ENCODE measurements around the gene WNT5B. TPM values are rescaled to one million over a fixed set of nuclear protein-coding genes. Genes with fewer than 3 reads are reported as not detected.
A peak's percentile ranks its signal among the peaks of the same experiment; 100 is the strongest.

WNT5B gene
- total RNA-seq (not detected), polyA plus RNA-seq (not detected)

DNA sequence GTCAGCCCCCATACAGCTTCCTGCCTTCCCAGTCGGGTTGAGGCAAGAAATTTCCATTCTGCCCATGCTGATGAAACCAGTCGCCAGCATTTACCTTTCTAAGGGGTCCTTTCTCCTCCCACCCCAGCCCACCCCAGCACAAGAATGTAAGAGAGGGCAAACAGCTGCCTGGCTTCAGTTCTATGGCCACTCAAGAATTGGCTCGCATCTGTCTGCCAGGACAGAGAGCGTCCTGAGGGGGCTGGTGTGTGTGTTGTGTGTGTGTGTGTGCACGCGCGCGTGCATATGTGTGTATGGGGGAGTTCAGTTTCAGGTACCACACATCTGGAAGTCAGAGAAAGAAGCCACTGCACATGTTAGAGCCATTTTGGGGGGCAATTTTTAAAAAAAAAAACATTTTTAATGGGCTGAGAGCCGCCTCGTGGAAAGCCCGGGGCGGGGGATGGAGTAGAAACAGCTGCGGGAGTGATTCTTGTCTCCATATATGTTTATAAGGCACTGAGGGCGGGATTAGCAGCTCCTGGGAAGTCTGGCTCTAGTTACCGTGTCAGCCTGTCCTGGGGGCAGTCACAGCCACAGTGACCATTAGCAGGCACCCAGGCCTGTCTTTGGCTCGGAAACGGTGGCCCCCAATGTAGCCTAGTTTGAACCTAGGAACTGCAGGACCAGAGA is at the start of gene WNT5B:
TSS of gene WNT5B (plus strand) at position 566 of the 672 bp plus-strand sequence. CDS start 2,124 bp downstream, outside the sequence.
- Histone ChIP-seq H3K27me3 (ENCODE audit: insufficient read depth, low read length, poor library complexity, severe bottlenecking) (peaks cover 23% of the 10 kb centered on the region), H3K9me3 (ENCODE audit: low read length) (no peaks in the 10 kb centered on the region)
- H3K27me3 Mint-ChIP-seq, result peaks cover 53 to 70% of the 10 kb centered on the region in 2 donors

DNA sequence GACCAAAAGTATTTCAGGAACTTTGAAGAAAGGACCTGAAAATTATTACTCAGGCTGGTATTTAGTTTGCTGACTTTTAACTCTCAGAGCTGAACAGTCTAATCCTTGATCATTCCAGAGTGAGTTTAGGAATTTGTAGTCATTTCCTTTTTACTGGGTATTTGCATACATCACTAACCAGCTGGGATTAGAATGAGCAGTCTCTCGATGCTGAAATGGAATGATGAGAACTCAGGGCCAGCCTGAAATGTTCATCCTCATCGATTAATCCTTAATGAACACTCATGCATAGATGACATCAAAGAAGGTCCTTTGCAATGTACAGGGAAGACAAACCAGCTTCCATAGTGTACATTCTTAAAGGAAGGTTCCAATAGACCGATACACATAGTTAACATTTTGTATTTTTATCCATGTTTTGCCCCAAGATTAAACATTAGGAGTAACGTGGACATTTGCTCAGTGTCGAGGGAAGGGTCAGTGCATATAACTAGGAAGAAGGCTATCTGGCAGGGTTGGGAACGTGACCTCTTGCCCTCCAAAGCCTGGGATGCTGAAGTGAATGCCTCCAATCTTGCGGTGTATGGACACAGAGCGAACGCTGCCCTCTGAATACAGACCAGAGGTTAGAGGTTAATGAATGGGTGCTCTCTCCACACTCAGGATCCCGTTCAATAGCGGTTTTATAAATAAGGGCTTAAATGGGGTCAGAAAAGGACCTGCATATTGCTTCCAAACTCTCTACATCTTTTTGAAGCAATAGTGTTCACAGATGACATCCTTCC is 49.2 kb upstream of the WNT5B start:
- ChIA-PET CTCF (interaction anchor here (1.6 to 9.6 kb wide), 2 partner anchors 26 to 462 kb away, joined by 5 to 138 read pairs; no protein-coding TSS in a partner anchor), POLR2A (no interaction called here)
- Histone ChIP-seq H3K4me1 (ENCODE audit: insufficient read depth, low read length) (peaks cover 5% of the 10 kb centered on the region), H3K27me3 (ENCODE audit: insufficient read depth, low read length, poor library complexity, severe bottlenecking) (no peaks in the 10 kb centered on the region), H3K9me3 (ENCODE audit: low read length) (no peaks in the 10 kb centered on the region), H3K36me3 (ENCODE audit: insufficient read depth, low read length) (no peaks in the 10 kb centered on the region), H3K4me3 (ENCODE audit: low read length) (no peak overlapping the region), H3K27ac (ENCODE audit: low read depth, low read length) (no peak overlapping the region)
- peaks cover 0 to 11% (median 4%) of the 10 kb centered on the region in 3 donors for H3K36me3 Mint-ChIP-seq
- H3K27ac Mint-ChIP-seq, result no peak overlapping the region
- H3K9me3 Mint-ChIP-seq, result no peaks in the 10 kb centered on the region
- H3K4me3 Mint-ChIP-seq, result no peak overlapping the region
- peaks cover 6 to 7% (median 7%) of the 10 kb centered on the region in 3 donors for H3K4me1 Mint-ChIP-seq
- no peak for DNase-seq
- H3K27me3 Mint-ChIP-seq, result no peaks in the 10 kb centered on the region

More for the DNA sequence above, at the start of gene WNT5B:
- no peaks in the 10 kb centered on the region for H3K4me1 ChIP-seq (ENCODE audit: insufficient read depth, low read length)
- H3K36me3 ChIP-seq (ENCODE audit: insufficient read depth, low read length), result no peaks in the 10 kb centered on the region
- CTCF ChIA-PET, result interaction anchor here (1.1 kb wide), 1 partner anchor 511 kb away, joined by 5 read pairs; no protein-coding TSS in a partner anchor
- DNase-seq, result no peak
- POLR2A ChIA-PET, result interaction anchor here (0.7 kb wide), 1 partner anchor 511 kb away, joined by 4 read pairs; no protein-coding TSS in a partner anchor
- H3K27ac Mint-ChIP-seq, result peak within 1 kb of the TSS in 3 of 8 donors; percentile 5 to 70 (median 56)
- H3K27ac ChIP-seq (ENCODE audit: low read depth, low read length), result no peak within 1 kb of the TSS
- no peaks in the 10 kb centered on the region for H3K9me3 Mint-ChIP-seq
- no peak within 1 kb of the TSS for H3K4me3 ChIP-seq (ENCODE audit: low read length)
- peaks cover 14 to 24% (median 15%) of the 10 kb centered on the region in 3 donors for H3K4me1 Mint-ChIP-seq
- H3K4me3 Mint-ChIP-seq, result peak within 1 kb of the TSS; percentile 38 to 80 (median 73)
- no peaks in the 10 kb centered on the region for H3K36me3 Mint-ChIP-seq

DNA sequence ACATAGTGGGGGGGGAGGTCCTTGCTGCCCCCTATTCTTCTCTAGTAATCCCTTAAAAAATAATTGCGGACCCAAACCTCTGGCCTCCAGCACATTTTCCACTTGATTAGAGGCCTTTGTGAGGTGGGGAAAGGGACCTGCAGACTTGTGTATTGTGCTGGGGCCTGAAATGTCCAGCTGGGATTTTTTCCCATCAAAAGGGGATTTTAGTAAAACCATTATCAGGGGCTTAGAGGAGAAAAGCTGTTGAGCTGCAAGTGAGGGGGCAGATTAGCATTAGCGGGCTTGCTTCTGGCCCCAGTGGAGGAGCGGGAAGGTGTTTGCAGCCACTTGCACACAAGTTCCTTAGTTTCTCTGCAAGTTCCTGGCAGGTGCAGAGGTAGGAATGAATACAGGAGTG is 48.5 kb upstream of the WNT5B start:
- Mint-ChIP-seq H3K4me3 (no peak overlapping the region), H3K36me3 (peaks cover 0 to 12% (median 4%) of the 10 kb centered on the region in 3 donors), H3K9me3 (no peaks in the 10 kb centered on the region), H3K4me1 (peaks cover 6 to 7% (median 7%) of the 10 kb centered on the region in 3 donors), H3K27me3 (no peaks in the 10 kb centered on the region), H3K27ac (peak overlapping the region in 1 of 8 donors; percentile 44)
- no peak overlapping the region for H3K4me3 ChIP-seq (ENCODE audit: low read length)
- peaks cover 5% of the 10 kb centered on the region for H3K4me1 ChIP-seq (ENCODE audit: insufficient read depth, low read length)
- ChIA-PET POLR2A (no interaction called here), CTCF (interaction anchor here (9.6 kb wide), 1 partner anchor 462 kb away, joined by 138 read pairs; no protein-coding TSS in a partner anchor)
- H3K27ac ChIP-seq (ENCODE audit: low read depth, low read length), result no peak overlapping the region
- no peak for DNase-seq
- no peaks in the 10 kb centered on the region for H3K9me3 ChIP-seq (ENCODE audit: low read length)
- no peaks in the 10 kb centered on the region for H3K27me3 ChIP-seq (ENCODE audit: insufficient read depth, low read length, poor library complexity, severe bottlenecking)
- no peaks in the 10 kb centered on the region for H3K36me3 ChIP-seq (ENCODE audit: insufficient read depth, low read length)

DNA sequence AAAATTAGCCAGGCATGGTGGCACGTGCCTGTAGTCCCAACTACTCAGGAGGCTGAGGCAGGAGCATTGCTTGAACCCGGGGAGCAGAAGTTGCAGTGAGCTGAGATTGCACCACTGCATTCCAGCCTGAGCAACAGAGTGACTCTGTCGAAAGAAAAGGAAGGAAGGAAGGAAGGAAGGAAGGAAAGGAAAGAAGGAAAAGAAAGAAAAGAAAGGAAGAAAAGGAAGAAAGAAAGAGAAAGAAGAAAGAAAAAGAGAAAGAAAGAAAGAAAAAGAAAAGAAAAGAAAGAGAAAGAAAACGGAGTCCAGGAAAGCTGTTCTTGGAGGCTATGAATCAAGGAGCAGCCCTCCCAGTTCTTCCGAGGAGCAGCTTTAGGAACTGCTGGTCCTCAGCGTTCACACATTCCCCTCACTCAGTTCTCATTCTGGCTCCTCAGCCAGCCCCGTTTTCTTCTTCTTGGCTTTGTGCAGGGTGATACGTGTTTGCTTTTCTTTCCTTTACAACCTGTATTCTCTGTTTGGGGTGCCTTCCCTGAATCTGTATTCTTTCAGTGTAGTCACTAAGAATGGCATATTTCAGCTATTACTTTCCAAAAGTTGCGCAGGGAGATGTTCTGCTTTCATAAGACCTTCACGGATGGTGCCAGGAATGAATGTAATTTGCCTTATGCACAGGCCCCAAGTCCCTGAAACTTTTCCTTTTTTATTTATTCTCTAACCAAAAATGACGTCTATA is 46.9 kb upstream of the WNT5B start:
- H3K27me3 Mint-ChIP-seq, result no peaks in the 10 kb centered on the region
- Histone ChIP-seq H3K27ac (ENCODE audit: low read depth, low read length) (no peak overlapping the region), H3K4me1 (ENCODE audit: insufficient read depth, low read length) (peaks cover 5% of the 10 kb centered on the region), H3K27me3 (ENCODE audit: insufficient read depth, low read length, poor library complexity, severe bottlenecking) (no peaks in the 10 kb centered on the region), H3K9me3 (ENCODE audit: low read length) (no peaks in the 10 kb centered on the region), H3K36me3 (ENCODE audit: insufficient read depth, low read length) (no peaks in the 10 kb centered on the region), H3K4me3 (ENCODE audit: low read length) (no peak overlapping the region)
- no peak for DNase-seq
- no peaks in the 10 kb centered on the region for H3K9me3 Mint-ChIP-seq
- ChIA-PET POLR2A (no interaction called here), CTCF (interaction anchor here (1.2 to 9.6 kb wide), 6 partner anchors 11 to 1006 kb away, joined by 3 to 138 read pairs (median 15); no protein-coding TSS in a partner anchor)
- peaks cover 0 to 20% (median 4%) of the 10 kb centered on the region in 3 donors for H3K36me3 Mint-ChIP-seq
- peak overlapping the region in 1 of 8 donors; percentile 77 for H3K27ac Mint-ChIP-seq
- peaks cover 6 to 7% (median 7%) of the 10 kb centered on the region in 3 donors for H3K4me1 Mint-ChIP-seq
- H3K4me3 Mint-ChIP-seq, result no peak overlapping the region

DNA sequence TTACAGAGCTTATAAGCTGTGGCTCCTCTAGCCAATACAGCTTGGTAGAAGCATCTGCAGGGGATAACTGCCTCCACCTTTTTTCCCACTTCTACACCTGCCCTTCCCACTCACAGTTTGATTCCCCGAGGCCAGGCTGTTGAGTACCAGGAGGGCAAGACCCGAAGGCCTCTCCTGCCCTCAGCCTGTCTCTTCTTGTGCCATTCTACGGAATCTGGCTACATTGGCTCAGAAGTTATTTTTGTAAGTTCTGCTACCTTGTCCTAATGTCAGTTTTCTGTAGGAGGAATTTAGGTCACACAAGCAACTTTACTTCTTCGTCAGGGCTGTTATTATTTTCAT is 46.4 kb upstream of the WNT5B start:
- ChIA-PET POLR2A (interaction anchor here (0.7 to 1.4 kb wide), 2 partner anchors 10 to 229 kb away, joined by 4 to 10 read pairs; no protein-coding TSS in a partner anchor), CTCF (interaction anchor here (0.7 to 9.6 kb wide), 15 partner anchors 10 to 1006 kb away, joined by 3 to 138 read pairs (median 4); no protein-coding TSS in a partner anchor)
- Mint-ChIP-seq H3K27ac (no peak overlapping the region), H3K4me1 (peaks cover 8 to 13% (median 9%) of the 10 kb centered on the region in 3 donors), H3K4me3 (no peak overlapping the region), H3K27me3 (no peaks in the 10 kb centered on the region), H3K9me3 (no peaks in the 10 kb centered on the region), H3K36me3 (peaks cover 0 to 25% (median 5%) of the 10 kb centered on the region in 3 donors)
- no peaks in the 10 kb centered on the region for H3K36me3 ChIP-seq (ENCODE audit: insufficient read depth, low read length)
- H3K4me1 ChIP-seq (ENCODE audit: insufficient read depth, low read length), result peaks cover 11% of the 10 kb centered on the region
- H3K9me3 ChIP-seq (ENCODE audit: low read length), result no peaks in the 10 kb centered on the region
- no peak overlapping the region for H3K4me3 ChIP-seq (ENCODE audit: low read length)
- no peak for DNase-seq
- no peak overlapping the region for H3K27ac ChIP-seq (ENCODE audit: low read depth, low read length)
- H3K27me3 ChIP-seq (ENCODE audit: insufficient read depth, low read length, poor library complexity, severe bottlenecking), result no peaks in the 10 kb centered on the region

DNA sequence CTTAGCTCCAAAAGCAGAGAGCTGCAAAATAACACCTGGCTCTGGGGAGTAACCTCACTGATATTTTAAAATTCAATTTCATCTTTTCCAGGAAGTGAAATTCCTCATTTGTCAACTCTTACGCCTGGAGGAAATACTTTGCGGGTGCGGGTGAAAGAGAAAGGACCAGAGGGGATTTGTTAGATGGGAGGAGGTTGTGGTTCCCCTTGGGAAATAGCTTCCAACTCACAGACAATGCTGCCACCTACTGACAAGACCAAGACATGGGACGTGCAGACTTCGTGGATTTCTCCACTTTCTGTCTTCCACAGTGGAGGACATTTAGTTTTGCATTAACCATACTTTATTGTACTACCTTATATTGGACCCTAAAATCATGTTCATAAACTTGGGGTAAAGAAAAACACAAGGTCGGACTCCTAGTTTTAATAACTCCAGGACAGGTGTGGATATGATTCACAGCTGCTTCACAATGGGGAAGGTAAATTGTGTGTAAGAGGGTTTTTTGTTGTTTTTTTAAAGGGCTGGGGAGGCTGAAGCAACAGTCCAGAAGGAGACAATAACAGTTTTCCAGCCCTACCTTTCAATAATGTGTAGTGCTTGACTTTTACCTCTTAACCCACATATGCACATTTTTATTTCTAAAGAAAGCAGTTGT is 45.5 kb upstream of the WNT5B start:
- H3K4me3 Mint-ChIP-seq, result peak overlapping the region in 4 of 7 donors; percentile 25 to 57 (median 34)
- peak; percentile 33 to 78 (median 63) for DNase-seq
- Histone ChIP-seq H3K36me3 (ENCODE audit: insufficient read depth, low read length) (no peaks in the 10 kb centered on the region), H3K4me1 (ENCODE audit: insufficient read depth, low read length) (peaks cover 19% of the 10 kb centered on the region), H3K27me3 (ENCODE audit: insufficient read depth, low read length, poor library complexity, severe bottlenecking) (no peaks in the 10 kb centered on the region), H3K27ac (ENCODE audit: low read depth, low read length) (no peak overlapping the region), H3K9me3 (ENCODE audit: low read length) (no peaks in the 10 kb centered on the region), H3K4me3 (ENCODE audit: low read length) (no peak overlapping the region)
- no peaks in the 10 kb centered on the region for H3K27me3 Mint-ChIP-seq
- POLR2A ChIA-PET, result interaction anchor here (0.6 to 1.8 kb wide), 5 partner anchors 10 to 706 kb away, joined by 3 to 10 read pairs (median 3); no protein-coding TSS in a partner anchor
- H3K9me3 Mint-ChIP-seq, result no peaks in the 10 kb centered on the region
- H3K36me3 Mint-ChIP-seq, result peaks cover 0 to 31% (median 8%) of the 10 kb centered on the region in 3 donors
- CTCF ChIA-PET, result interaction anchor here (0.6 to 9.6 kb wide), 16 partner anchors 9 to 1007 kb away, joined by 3 to 138 read pairs (median 4); no protein-coding TSS in a partner anchor
- peak overlapping the region in 7 of 8 donors; percentile 8 to 80 (median 31) for H3K27ac Mint-ChIP-seq
- peaks cover 17 to 21% (median 18%) of the 10 kb centered on the region in 3 donors for H3K4me1 Mint-ChIP-seq

DNA sequence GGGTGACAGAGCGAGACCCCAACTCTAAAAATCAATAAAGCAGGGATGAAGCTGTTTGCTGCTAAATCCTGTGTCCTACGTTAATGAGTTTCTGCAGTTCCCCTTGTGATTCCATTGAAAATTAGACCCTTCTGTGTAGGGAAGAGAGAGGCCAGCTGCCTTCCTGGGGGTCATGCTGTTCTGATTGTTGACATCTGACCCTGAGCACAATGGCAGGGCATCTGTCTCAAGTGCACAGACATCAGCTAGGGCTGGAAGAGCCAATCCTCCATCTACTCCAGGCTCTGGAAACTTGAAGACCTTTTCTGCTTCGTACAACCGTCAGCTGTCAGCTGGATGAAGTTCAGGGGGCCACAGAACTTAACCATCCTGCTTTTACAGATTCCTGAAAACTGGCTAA is 44.7 kb upstream of the WNT5B start:
- Mint-ChIP-seq H3K36me3 (peaks cover 0 to 35% (median 10%) of the 10 kb centered on the region in 3 donors), H3K4me3 (no peak overlapping the region), H3K27ac (peak overlapping the region in 1 of 8 donors; percentile 65), H3K9me3 (no peaks in the 10 kb centered on the region), H3K4me1 (peaks cover 21 to 28% (median 25%) of the 10 kb centered on the region in 3 donors), H3K27me3 (no peaks in the 10 kb centered on the region)
- Histone ChIP-seq H3K36me3 (ENCODE audit: insufficient read depth, low read length) (no peaks in the 10 kb centered on the region), H3K4me1 (ENCODE audit: insufficient read depth, low read length) (peaks cover 24% of the 10 kb centered on the region), H3K9me3 (ENCODE audit: low read length) (no peaks in the 10 kb centered on the region), H3K27ac (ENCODE audit: low read depth, low read length) (no peak overlapping the region), H3K27me3 (ENCODE audit: insufficient read depth, low read length, poor library complexity, severe bottlenecking) (no peaks in the 10 kb centered on the region), H3K4me3 (ENCODE audit: low read length) (no peak overlapping the region)
- no peak for DNase-seq
- ChIA-PET POLR2A (interaction anchor here (0.9 to 1.8 kb wide), 2 partner anchors 21 to 466 kb away, joined by 3 to 10 read pairs; no protein-coding TSS in a partner anchor), CTCF (interaction anchor here (1.4 to 9.6 kb wide), 7 partner anchors 8 to 487 kb away, joined by 3 to 138 read pairs (median 24); no protein-coding TSS in a partner anchor)

All from CD8-positive, alpha-beta memory T cell (primary cell).